ENCODE data around the gene CDHR2.
A peak's percentile ranks its signal among the peaks of the same experiment; 100 is the strongest.
"Not testable (repeated sequence)": the region's sequence is repeated elsewhere in the genome, so short reads cannot be mapped to it uniquely, and the experiment has no call there.

CDHR2 gene

DNA sequence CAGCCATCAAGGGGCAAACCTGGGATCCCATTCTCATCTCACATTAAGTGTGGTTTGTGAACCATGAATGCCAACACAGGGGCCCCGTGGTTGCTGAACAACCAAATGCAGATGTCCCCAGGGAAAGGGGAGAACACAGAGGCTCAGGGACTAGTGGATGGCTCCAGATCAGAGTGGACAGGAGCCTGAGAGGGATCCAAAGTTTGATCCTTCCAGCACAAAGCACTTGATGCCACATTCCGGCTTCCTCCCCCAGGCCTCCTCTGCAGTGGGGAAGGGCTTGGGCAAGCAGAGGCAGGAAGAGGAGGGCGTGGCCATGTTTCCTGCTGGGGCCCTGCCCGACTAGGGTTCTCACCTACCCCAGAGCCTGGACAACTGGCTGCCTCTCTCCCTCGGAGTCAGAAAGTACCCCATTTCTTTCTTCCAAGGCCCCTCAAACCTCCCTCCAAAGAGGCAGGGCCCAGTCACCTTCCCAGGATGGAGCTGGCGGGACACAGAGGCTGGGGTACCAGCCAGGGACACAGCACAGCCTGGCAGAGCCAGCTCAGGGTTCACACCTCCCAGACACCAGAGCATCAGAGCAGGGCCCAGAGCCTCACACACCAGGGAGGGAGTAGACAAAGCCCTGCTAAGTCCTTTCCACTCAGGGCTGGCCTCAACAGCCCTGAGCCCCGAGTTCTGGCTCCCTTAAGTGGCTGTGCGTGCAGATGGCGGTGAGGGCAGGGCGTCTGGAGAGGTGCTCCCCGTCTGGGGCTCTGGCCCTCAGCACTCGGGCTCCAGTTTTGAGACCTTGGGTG lies 7.6 kb upstream of the CDHR2 start:
- peak; percentile 75 for DNase-seq

DNA sequence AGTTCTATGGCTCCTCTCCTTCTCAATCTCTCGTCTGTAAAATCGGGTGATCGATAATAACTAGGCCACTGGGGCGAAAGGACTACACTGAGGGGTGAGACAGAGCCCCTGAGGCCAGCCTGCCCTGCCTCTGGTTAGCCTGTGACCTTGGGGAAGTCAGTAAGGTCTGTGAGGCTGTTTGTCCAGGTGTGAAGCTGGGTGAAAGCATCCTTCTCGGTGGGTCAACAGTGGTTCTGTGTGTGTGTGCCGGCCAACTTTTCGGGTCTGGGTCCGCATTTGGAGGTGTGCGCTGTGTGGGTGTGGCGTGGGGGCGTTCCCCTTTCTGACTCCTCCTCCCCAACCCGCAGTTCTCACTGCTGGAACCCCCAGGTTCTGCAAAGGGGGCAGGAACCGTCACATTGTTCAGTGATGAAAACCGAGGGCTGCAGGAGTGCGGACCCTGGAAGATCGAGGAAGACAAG lies 7.0 kb upstream of the CDHR2 start:
- DNase-seq = peak; percentile 53

DNA sequence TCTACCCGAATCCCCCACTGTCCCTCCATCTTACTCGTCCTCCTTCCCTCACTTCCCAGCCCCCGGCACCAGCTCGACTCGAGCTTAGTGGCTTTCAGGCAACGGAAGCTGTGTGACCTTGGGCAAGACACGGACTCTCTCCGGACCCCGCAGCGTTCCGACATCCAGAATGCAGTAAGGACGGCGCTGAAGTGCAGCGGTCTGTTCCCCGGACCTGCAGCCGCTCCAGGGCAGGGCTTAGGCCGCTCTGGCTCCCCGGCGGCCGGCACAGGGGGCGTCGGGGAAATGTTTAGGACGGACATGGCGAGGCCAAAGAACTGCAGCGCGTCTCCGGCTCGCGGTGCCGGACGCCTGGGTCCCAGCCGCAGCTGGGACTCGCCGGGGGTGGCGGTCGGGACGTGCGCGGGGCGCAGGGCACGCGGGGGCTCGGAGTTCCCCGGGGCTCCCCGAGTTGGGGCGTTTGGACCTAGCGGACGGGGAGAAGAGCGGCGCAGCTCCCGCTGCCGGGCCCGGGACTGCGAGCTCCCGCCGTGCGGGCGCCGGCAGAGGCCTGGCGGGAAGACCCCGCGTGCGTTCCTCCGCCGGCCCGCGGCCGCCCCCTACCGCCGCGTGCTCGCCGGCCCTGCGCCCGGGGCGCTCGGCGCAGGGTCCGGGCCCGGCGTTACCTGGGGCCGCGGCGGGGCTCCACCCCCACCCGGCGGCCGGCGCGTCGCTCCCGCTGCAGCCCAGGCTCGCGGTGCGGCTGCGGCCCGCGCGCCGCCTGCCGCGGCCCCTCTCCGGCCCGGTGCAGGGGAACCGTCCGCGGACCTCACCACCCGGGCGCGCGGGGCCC lies 6.3 kb upstream of the CDHR2 start:
- no peak for DNase-seq

DNA sequence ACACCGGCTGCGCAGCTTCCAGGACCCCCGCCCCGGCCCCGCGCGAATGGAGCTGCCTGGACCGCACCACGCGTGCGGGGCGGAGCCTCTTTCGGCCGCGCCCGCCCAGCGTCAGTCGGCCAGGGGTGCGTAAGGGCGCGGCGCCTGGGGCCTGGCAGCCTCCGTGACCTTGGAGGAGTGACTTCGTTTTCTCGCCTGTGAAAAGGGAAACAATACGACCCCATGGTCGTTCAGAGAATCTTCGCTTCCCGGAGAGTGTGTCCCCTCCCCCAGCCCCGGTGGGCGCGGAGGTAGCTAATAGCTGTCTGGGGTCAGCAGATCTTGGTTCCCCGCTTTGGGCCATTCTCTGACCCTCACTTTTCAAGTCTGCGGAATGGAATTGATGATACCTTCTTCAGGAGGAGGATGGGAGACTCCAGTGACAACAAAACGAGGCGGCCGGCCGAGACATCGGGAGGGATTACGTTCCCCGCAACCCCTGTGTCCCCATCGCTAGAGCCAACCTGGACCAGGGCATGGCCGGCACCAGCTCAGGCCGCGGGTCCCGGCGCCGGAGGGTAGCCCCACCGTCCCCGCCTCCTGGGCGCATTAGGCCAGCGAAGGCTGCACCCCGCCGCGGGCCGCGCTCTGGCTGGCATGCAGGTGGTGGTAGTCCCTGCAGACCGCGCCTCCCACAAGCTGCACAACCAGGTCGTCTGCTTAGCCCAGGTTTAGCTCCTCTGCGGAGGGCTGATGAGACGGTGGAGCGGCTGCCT lies 5.5 kb upstream of the CDHR2 start:
- DNase-seq = peak; percentile 67

DNA sequence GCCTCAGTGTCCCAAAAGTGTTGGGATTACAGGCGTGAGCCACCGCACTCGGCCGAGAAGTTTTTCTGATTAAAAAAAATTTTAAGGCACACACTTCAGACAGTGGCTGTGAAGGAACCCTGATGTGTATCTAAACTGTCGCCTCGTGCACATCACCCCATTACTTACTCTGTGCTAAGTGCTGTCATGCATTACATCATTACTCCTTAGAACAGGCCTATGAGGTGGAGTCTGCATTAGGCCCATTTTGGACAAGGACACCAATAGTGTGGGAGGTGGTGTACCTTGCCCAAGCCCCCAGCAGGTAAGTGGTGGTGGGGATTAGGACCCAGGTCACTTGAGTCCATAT lies 3.8 kb upstream of the CDHR2 start:
- no peak for DNase-seq

DNA sequence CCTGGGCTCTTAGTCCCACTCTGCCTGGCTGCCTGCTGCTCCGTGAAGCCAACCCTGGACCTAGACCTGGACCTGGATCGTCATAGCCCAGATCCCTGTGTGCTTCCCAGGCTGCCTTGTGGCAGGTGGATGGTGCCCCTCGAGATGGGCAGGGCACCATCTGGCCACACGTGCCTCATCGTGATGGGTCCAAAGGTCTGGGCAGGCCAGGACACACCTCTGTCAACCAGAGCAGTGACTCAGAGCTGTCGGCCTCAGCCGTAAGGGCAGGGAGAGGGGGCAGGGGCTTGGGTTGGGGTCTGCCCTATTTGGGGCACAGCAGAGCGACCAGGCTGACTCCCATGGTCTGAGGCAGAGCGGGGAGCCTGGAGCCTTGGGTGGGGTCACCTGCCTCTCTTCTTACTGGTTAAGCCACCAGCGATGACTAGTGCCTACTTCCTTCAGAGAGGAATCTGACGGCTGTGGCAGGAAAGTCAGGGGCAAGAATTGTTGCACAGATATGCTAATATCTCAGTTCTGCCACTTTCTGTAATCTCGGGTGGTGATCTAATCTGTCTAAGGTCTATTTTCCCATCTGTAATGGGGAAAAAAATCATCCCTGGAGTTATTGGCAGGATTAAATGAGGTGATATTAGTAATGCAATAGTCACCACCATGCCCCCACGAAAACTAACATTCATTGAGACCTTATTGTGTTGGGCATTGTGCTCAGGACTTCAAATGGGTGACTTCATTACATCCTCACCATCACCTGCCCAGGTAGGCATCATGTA lies 3.2 kb upstream of the CDHR2 start:
- no peak for DNase-seq

DNA sequence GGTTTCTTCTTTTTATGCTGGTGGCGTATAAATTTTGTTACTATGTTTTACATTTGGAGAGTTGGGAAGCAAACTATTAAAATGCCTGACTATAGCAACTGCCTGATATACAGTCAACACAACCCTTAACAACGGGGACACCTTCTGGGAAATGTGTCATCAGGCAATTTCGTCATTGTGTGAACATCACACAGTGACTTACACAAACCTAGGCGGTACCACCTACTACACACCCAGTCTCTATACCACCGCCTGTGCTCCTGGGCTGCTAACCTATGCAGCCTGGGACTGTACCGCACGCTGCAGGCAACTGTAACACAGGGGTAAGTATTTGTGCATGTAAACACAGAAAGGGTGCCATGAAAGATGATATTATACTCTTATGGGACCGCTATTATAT lies 1.3 kb upstream of the CDHR2 start:
- no peak for DNase-seq

DNA sequence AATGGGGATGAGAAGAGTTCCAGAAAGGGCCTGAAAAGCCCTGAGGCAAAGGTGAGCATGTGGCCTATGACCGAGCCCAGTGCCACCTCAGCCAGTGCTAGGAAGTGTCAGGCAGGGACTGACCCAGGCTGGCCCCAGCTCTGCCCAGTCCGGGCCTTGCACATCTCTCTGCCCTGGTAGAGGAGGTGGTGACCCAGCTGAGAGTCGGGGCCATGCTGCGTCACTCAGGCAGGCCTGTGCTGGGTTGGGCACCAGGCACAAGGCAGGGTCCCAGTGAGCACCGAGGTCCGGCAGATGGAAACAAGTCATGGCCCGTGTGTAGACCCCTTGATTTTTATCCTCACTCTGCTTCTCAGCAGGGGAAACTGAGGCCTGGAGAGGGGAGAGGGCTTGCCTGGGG lies 729 bp downstream of the CDHR2 start:
- DNase-seq = no peak

DNA sequence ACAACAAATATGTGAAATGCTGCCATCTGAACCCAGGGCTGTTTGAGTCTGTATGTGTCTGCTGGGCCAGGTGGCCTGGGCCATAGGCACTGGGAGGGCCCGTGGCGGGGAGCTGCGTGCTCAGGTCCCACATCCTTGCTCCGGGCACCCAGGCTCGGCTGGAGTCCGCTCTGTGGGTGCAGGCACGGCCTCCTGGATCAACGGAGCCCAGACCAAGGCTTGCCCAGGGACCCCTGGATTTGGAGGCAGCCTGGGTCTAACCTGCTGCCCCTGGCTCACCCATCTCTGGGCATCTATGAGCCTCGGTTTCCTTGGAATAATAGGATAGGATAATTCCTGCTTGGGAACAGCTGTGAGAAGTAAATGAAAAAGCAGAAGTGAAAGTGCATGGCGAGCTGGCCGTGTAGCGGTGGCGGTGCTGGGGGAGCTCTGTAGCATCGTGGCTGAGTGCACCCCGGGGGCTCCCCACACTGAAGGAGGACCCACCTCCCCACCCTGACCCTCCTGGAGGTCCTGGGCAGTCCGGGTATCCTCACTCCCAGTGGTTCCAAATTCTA lies 1.2 kb downstream of the CDHR2 start:
- no peak for DNase-seq

DNA sequence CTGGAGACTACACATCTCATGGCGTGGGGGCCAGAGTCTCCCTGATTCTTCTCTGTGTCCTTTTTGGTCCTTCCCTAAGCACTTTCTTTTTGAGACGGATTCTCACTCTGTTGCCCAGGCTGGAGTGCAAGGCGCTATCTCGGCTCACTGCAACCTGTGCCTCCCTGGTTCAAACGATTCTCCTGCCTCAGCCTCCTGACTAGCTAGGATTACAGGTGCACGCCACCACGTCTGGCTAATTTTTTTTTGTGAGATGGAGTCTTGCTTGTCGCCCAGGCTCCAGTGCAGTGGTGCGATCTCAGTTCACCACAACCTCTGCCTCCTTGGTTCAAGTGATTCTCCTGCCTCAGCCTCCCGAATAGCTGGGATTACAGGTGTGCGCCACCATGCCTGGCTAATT lies 1.8 kb downstream of the CDHR2 start:
- DNase-seq = not testable (repeated sequence)

DNA sequence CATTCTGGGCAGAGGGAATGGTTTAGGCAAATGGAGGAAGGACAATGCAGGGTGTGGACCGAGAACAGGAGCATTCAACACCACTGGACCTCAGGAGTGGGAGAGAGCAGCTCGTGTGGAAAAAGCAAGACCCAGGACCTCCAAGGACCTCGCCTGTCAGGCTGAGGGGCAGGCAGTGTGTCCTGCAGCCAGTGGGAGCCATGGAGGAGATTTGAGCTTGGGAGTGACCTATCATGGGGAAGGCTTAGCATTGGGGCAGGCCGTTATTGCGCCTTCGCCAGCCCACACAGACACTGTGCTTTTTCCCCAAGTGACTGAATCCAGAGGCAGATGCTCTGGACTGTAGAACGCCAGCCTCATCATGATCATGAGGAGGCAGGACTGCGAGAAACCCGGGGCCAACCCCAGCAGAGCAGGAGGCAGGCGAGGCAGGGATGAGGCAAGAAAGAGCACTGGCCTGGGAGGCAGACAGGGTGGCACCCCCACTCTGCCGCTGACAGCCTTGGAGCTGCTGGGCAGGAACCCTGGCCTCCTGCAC lies 3.3 kb downstream of the CDHR2 start:
- DNase-seq = no peak

DNA sequence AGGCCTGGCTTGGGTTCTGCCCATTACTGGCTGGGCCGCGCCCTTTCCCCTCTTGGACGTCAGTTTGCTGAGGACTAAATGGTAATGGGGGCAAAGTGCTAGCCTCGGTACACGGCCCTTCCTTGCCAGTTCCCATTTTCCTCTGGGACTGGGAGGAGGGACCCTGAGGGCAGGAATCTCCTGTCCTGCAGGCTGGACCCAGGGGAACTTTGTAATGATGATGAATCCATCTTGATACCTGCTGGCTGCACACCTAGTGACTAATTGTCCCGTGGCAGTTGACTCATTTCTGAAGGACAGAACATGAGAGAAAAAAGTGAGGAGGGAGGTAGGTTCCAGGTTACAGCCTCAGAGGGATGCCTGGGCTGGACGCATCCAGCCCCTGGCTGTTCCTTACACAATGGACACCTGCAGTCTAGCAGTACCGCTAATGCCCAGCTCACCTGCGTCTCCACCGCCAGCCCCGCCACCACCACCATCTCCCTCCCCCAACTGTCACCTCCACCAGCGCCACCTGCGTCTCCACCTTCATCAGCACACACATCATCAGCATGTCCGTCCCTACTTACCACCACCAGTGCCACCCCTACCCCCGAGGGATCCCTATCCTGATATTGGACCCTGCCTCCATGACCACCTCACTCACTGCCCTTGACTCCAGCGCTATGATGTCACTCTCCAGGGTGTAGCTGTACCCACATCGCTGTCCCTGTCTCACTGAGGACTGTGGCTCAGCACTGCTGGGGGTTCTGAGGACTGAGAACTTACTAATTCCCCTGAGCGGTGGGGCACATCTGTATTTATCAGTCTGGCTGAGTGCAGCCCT lies 4.3 kb downstream of the CDHR2 start:
- DNase-seq = no peak

DNA sequence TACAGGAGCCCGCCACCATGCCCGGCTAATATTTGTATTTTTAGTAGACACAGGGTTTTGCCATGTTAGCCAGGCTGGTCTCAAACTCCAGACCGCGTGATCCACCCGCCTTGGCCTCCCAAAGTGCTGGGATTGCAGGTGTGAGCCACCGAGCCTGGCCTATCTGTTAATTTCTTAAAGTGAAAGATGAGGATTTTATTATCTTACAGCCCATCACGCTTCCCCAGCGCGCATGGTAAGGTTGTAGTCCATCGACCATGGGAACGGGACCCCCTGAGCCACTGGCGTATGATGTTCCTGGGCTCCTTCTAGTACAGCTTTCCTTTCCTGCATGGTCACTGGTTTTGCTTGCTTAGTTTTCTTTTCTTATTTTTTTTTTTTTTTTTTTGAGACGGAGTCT lies 8.7 kb downstream of the CDHR2 start:
- no peak for DNase-seq

DNA sequence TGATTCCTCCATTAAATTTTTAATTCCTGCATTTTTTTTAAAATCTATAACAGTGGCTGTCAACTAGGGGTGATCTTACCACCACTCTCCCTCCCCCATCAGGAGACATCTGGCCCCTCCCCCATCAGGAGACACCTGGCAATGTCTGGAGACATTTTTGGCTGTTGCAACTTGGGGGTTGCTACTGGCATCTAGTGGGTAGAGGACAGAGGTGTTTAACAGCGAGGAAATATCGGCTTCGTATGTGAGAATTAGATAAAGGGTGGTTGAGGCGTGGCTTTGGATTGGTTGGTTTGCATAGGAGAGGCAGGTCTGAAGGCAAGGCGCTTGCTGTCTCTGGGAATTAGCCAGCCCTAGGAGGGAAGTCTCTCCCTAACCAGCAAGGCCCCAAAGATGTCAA lies 10.5 kb downstream of the CDHR2 start:
- DNase-seq = peak; percentile 23

DNA sequence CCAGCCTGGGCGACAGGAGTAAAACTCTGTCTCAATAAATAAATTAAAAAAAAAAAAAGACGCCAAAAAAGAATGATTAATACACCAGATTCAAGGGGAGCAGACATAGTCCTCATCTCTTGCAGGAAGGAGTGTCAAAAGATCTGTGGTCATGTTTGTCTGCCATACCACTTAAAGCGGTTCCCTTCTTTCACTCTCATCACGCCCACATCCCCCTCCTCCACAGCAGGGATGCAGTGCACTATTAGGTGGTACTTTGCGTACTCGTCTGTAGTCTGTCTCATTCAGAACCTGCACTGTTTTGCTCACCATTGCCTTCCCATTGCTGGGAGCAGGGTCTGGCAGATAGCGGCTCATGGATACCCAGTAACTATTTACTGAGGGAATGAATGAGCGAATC lies 11.2 kb downstream of the CDHR2 start:
- DNase-seq = no peak

DNA sequence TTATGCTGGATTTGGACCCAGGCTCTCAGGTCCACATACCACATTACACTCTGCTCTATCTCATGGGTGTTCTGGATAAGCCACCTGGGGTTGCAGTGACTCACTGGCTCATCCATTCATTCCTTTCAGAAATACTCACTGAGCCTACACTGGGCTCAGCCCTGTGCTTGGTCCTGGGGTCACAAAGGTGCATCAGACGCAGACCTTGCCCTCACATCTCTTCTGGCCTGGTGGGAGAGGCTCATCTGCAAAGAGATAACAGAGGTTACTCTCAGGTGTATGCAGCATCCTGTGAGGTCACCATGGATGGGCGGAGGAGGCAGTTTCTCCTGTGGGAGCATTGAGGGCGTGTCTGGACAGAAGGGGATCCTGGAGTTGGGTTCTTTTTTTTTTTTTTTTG lies 12.1 kb downstream of the CDHR2 start:
- no peak for DNase-seq

DNA sequence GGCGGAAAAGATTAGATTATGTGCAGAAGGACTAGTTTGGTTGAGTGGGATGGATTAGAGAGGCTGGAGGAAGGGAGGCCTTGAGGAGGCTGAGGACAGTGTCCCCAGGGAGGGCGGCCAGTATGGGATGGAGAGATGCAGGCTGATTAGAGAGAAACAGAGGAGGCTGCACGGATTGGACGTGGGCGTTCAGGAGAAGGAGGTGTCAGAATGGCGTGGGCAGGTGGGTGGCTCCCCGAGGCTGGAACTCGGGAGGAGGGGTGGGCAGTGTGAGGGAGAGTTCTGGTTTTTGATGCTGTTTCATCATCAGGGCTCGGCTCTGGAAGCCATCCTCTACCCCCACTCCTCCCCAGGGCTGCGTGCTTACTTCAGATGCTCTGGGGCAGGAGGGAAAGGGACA lies 13.0 kb downstream of the CDHR2 start:
- DNase-seq = no peak

DNA sequence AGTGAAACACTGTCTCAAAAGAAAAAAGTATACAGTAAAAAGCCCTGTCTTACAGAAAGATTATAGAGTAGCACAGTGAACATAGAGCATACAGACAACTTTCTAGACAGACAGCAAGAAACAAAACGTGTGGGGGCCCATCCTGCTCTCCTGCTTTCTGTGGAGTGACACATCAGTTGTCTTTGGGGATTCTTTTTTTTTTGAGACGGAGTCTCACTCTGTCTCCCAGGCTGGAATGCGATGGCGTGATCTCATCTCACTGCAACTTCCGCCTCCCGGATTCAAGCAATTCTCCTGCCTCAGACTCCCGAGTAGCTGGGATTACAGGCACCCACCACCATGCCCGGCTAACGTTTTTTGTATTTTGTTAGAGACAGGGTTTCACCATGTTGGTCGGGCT lies 14.9 kb downstream of the CDHR2 start:
- DNase-seq = no peak

DNA sequence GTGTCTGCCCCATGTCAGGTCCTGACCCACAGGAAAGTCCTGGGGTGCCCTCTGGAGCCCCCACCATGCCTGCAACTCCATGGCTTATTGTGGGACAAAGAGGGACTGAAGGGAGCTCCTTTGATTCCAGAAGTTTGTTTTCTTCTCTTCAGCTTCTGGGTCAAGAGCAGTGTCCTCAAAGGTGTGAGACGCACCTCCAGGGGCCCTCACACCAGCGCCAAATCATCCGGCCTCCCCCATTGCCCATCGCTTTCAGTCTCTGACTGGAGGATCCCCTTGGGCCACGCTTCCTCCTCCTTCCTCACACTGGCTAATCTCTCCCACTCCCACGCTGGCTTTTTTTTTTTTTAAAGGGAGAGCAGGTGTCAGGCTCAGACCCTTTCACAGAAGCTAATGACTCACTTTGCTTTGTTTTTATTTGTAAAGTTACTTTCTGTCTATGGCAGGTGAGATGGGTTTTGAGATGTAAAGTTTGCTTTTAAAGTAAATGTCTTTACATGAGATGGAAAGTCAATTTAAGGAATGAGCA lies 16.7 kb downstream of the CDHR2 start:
- DNase-seq = no peak

DNA sequence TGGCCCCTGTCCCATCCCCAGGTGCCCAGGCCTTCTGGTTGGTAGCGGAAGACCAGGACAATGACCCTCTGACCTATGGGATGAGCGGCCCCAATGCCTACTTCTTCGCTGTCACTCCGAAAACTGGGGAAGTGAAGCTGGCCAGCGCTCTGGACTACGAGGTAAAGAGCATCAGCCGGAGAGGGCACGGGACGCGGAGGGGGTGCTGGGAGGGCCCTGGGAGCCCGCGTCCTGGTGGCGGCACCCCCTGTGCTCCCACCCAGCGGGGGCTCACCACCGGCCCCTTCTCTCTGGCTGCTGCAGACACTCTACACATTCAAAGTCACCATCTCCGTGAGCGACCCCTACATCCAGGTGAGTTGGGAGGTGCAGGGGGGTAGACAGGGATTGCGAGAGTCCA lies 19.5 kb downstream of the CDHR2 start:
- DNase-seq = no peak

DNA sequence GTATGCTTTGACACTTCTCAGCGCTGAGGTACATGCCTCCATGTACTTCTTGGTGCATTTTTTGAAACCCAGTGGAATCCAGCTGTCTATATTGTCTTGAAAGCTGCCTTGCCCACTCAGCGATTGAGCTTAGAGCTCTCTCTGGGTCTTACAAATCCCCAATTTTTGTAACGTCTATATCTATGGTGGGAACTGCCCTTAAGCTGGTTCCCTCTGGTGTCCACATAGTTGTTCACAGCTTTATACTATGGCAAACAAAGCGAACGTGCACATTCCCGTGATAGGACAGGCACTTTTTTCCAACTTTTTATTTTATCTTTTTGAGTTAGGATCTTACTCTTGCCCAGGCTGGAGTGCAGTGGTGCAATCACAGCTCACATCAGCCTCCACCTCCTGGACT lies 20.9 kb downstream of the CDHR2 start:
- DNase-seq = no peak

Measured in activated gamma-delta T cell treated with Interleukin-2 at 50 U/mL for 16 hours (primary cell).